Measurements from ENCODE around the gene ZNF648. TPM values are rescaled to one million over a fixed set of nuclear protein-coding genes. Genes with fewer than 3 reads are reported as not detected.
"Not testable (repeated sequence)": the region's sequence is repeated elsewhere in the genome, so short reads cannot be mapped to it uniquely, and the experiment has no call there.

ZNF648 gene
- polyA plus RNA-seq, 1 experiment: not detected

GRCh38 chr1:182015360-182015759 is 46.2 kb downstream of the ZNF648 start:
- Histone ChIP-seq H3K9me3 (ENCODE audit: control insufficient read depth, insufficient read depth, low read length) (peaks cover 4% of the 10 kb centered on the region; the same call in 1 of the 2 replicates), H3K27me3 (ENCODE audit: control insufficient read depth, insufficient read depth, low read length) (no peaks in the 10 kb centered on the region), H3K27ac (ENCODE audit: low read depth, low read length) (no peak overlapping the region), H3K4me3 (ENCODE audit: low read depth, low read length) (no peak overlapping the region)
- TF ChIP-seq, protein P1, sequence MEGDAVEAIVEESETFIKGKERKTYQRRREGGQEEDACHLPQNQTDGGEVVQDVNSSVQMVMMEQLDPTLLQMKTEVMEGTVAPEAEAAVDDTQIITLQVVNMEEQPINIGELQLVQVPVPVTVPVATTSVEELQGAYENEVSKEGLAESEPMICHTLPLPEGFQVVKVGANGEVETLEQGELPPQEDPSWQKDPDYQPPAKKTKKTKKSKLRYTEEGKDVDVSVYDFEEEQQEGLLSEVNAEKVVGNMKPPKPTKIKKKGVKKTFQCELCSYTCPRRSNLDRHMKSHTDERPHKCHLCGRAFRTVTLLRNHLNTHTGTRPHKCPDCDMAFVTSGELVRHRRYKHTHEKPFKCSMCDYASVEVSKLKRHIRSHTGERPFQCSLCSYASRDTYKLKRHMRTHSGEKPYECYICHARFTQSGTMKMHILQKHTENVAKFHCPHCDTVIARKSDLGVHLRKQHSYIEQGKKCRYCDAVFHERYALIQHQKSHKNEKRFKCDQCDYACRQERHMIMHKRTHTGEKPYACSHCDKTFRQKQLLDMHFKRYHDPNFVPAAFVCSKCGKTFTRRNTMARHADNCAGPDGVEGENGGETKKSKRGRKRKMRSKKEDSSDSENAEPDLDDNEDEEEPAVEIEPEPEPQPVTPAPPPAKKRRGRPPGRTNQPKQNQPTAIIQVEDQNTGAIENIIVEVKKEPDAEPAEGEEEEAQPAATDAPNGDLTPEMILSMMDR (IDR thresholded peaks at IDR 0.05; ENCODE audit: low read depth, low read length): no peak
- POLR2A ChIA-PET: no interaction called here
- CTCF ChIA-PET: no interaction called here
- no peak for DNase-seq (ENCODE audit: low read depth, low spot score)

- POLR2A ChIA-PET; H3K27me3 ChIP-seq (ENCODE audit: control insufficient read depth, insufficient read depth, low read length); DNase-seq (ENCODE audit: low read depth, low spot score); H3K9me3 ChIP-seq (ENCODE audit: control insufficient read depth, insufficient read depth, low read length); H3K27ac ChIP-seq (ENCODE audit: low read depth, low read length); H3K4me3 ChIP-seq (ENCODE audit: low read depth, low read length); CTCF ChIA-PET: not testable (repeated sequence)
These were observed 50.6 kb downstream of the ZNF648 start for GRCh38 chr1:182010800-182011370.

DNA sequence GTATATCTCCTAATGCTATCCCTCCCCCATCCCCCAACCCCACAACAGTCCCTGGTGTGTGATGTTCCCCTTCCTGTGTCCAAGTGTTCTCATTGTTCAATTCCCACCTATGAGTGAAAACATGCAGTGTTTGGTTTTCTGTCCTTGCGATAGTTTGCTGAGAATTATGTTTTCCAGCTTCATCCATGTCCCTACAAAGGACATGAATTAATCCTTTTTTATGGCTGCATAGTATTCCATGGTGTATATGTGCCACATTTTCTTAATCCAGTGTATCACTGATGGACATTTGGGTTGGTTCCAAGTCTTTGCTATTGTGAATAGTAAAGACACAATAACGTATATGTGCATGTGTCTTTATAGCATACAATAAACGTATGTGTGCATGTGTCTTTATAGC is 56.1 kb downstream of the ZNF648 start:
- H3K27me3 ChIP-seq (ENCODE audit: control insufficient read depth, insufficient read depth, low read length); H3K27ac ChIP-seq (ENCODE audit: low read depth, low read length); POLR2A ChIA-PET; CTCF ChIA-PET; DNase-seq (ENCODE audit: low read depth, low spot score); H3K4me3 ChIP-seq (ENCODE audit: low read depth, low read length): not testable (repeated sequence)
- peaks cover 18% of the 10 kb centered on the region for H3K9me3 ChIP-seq (ENCODE audit: control insufficient read depth, insufficient read depth, low read length)

DNA sequence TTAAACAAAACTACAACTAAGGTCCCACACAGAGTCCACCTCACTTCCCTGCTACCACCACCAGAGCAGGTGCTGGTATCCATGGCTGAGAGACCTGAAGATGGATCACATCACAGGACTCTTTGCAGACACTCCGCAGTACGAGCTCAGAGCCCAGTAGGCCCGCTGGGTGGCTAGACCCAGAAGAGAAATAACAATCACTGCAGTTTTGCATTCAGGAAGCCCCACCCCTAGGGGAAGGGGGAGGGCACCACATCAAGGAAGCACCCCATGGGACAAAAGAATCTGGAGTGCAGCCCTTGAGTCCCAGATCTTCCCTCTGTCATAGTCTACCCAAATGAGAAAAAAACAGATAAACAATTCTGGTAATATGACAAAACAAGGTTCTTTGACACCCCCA is 56.9 kb downstream of the ZNF648 start:
- Histone ChIP-seq H3K4me3 (ENCODE audit: low read depth, low read length) (no peak overlapping the region), H3K9me3 (ENCODE audit: control insufficient read depth, insufficient read depth, low read length) (peaks cover 15% of the 10 kb centered on the region), H3K27ac (ENCODE audit: low read depth, low read length) (no peak overlapping the region), H3K27me3 (ENCODE audit: control insufficient read depth, insufficient read depth, low read length) (no peaks in the 10 kb centered on the region)
- no peak for DNase-seq (ENCODE audit: low read depth, low spot score)
- TF ChIP-seq, protein P1 (IDR thresholded peaks at IDR 0.05; ENCODE audit: low read depth, low read length): no peak
- ChIA-PET CTCF (no interaction called here), POLR2A (no interaction called here)
